D721Med (cell line): Measurements from ENCODE around the gene SDK1.

Experiments
- DNase-seq: peaks from one replicate; pipeline ENCODE4 v3.0.0; 2011; ENCODE audit warnings: low spot score; ENCODE audit not compliant: insufficient read length
- FAIRE-seq: peaks from 2 replicates; lab custom pipeline; 2011; peaks lifted over from hg19 to GRCh38; lab: Jason Lieb, UNC
- TF ChIP-seq, protein P1 (sequence below): IDR thresholded peaks from 2 replicates; pipeline ENCODE4 v1.5.1; 2012; ENCODE audit warnings: mild to moderate bottlenecking, control low read depth; ENCODE audit not compliant: insufficient read depth; ENCODE audit errors: missing control alignments

The SDK1 gene

DNA sequence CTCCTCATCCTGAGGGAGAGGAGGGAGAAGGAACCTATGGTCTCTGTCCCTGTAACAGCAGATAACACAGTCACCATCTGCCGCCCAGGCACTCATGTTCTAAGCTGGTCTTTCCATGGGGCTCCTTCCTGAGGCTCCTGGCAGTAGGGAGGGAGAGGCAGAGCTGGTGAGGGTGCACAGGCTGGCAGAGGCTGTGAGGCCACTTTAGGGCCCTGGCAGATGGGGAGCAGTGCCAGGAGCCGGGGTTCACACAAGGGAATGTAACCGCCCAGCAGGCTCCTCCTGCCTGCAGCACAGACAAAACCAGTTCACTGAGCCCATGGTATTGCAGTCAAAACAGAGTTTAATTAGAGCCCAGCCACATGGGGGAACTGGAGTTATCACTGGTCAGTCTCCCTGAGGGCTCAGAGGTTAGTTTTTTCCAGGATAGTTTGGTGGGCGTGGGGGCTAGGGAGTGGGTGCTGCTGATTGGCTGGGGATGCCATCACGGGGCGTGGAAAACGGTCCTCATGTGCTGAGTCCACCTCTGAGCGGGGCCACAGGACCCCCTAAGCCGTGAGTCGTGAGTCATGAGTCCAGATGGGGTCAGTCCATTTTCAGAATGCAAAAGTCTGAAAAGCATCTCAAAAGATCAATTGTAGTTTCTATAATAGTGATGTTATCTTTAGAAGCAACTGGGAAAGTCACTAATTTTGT, 881.7 kb downstream of the SDK1 start:
- FAIRE-seq (no peak), DNase-seq (no peak)
- TF ChIP-seq, protein P1, sequence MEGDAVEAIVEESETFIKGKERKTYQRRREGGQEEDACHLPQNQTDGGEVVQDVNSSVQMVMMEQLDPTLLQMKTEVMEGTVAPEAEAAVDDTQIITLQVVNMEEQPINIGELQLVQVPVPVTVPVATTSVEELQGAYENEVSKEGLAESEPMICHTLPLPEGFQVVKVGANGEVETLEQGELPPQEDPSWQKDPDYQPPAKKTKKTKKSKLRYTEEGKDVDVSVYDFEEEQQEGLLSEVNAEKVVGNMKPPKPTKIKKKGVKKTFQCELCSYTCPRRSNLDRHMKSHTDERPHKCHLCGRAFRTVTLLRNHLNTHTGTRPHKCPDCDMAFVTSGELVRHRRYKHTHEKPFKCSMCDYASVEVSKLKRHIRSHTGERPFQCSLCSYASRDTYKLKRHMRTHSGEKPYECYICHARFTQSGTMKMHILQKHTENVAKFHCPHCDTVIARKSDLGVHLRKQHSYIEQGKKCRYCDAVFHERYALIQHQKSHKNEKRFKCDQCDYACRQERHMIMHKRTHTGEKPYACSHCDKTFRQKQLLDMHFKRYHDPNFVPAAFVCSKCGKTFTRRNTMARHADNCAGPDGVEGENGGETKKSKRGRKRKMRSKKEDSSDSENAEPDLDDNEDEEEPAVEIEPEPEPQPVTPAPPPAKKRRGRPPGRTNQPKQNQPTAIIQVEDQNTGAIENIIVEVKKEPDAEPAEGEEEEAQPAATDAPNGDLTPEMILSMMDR, result no peak

GRCh38 chr7:4184653-4185052, 883.6 kb downstream of the SDK1 start:
- no peak for DNase-seq
- FAIRE-seq, result no peak
- TF ChIP-seq, protein P1, result no peak

DNA sequence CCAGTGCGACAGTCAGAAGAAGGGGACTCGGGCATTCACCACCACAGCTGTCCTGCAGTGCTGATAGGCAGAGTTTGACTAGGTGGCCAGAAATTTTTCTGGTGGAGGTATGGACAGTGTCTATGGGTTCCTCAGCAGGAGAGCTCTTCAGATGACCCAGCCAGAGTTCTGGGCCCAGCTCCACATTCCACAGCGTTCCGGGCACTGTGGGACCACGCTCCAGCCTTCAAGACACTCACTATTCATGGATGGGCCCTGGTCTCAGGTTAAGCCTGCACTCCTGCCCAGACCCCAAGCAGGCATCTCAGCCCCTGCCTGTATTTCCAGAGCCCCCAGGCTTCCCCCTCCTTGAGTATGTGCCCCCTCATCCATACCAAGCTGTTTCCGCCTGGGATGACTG, 884.1 kb downstream of the SDK1 start:
- FAIRE-seq (no peak), DNase-seq (no peak)
- TF ChIP-seq, protein P1, result no peak

GRCh38 chr7:4185721-4186512, 884.9 kb downstream of the SDK1 start:
- TF ChIP-seq, protein P1, result no peak
- no peak for DNase-seq
- no peak for FAIRE-seq

- TF ChIP-seq, protein P1, result no peak
- DNase-seq (no peak), FAIRE-seq (no peak)
Measured at GRCh38 chr7:4186513-4186780, 885.4 kb downstream of the SDK1 start.

GRCh38 chr7:4188651-4189050, 887.6 kb downstream of the SDK1 start:
- FAIRE-seq (no peak), DNase-seq (no peak)
- TF ChIP-seq, protein P1, result no peak

DNA sequence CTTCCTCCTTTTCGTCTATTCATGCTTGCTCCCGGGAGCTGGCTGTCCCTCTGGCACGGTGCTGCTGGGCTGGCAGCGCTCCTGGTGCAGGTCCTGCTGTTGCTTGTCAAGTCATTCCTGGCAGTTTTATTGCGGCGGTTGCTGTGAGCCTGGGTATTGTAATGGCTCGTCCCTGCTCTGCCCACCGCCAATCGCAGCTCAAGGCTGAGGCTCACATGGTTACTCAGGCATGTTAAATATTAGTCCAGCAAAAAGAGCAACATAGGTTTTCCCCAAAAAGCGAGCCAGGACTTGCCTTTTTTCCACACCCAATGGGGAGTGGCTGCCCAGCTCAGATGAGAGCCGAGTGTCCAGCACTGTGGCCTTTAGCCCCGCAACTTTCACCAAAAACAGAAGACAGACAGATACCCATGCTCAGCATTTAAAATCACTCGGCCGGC, 888.1 kb downstream of the SDK1 start:
- TF ChIP-seq, protein P1, result no peak
- no peak for DNase-seq
- no peak for FAIRE-seq
